K562 (cell line): ENCODE data around the gene E2F3. TPM values are rescaled to one million over a fixed set of nuclear protein-coding genes. Genes with fewer than 3 reads are reported as not detected.

Experiments used
- ATAC-seq: fragments of 200-7000 bp; cut with Tn5 transposase; 3 replicates; pipeline ENCODE4 v1.9.1; 2020; ENCODE audit warnings: moderate library complexity
- BruUV-seq: library from RNA; stranded (reverse); fragments of 400-500 nt; replicated peaks from 2 replicates; lab custom pipeline; 2021; lab: Mats Ljungman, UMichigan
- CTCF ChIA-PET: fragments of 300-600 bp; formaldehyde crosslinking; extraction: SDS; loops from one replicate; lab custom pipeline; 2021; ENCODE audit warnings: low intra/inter-chr PET ratio; lab: Yijun Ruan, JAX
- POLR2A ChIA-PET: fragments of 300-600, 350-650 bp; sonication (Branson Sonifier 250); formaldehyde crosslinking; extraction: SDS; loops from one replicate; lab custom pipeline; 2021; ENCODE audit warnings: antibody characterized with exemption, inconsistent platforms; lab: Yijun Ruan, JAX
- DNase-seq, 4 experiments: peaks; one replicate each; pipeline versions ENCODE4 v3.0.0 to v3.0.0-alpha.2; 2011 to 2018; ENCODE audit warnings: low spot score in 3 of 4, mixed read lengths in 3 of 4; ENCODE audit errors: extremely low read depth in 1 of 4
- FAIRE-seq: peaks from 2 replicates; lab custom pipeline; 2011; peaks lifted over from hg19 to GRCh38; lab: Jason Lieb, UNC
- H2AFZ ChIP-seq: 2 replicates; pipeline ENCODE4 v1.6.0; 2011; ENCODE audit warnings: low read depth, low read length, control low read depth, inconsistent platforms
- H3K27ac ChIP-seq: fragments of 200-600 bp; 3 replicates; pipeline ENCODE4 v1.8.0; 2011; ENCODE audit warnings: low read depth, mild to moderate bottlenecking, control low read depth, inconsistent platforms, low read length, moderate library complexity, mixed read lengths; ENCODE audit errors: extremely low read depth
- H3K27me3 ChIP-seq, 2 experiments: fragments of 300-600 bp in 1 of 2; 2 replicates in 1 of 2; 3 replicates in 1 of 2; pipeline versions ENCODE4 v1.6.0 to v1.8.0; 2011; ENCODE audit warnings: inconsistent platforms in 2 of 2, low read length in 2 of 2, mild to moderate bottlenecking in 1 of 2, mixed read lengths in 1 of 2, moderate library complexity in 1 of 2; ENCODE audit not compliant: control insufficient read depth in 2 of 2, insufficient read depth in 2 of 2
- H3K36me3 ChIP-seq: fragments of 300-600 bp; 3 replicates; pipeline ENCODE4 v1.8.0; 2011; ENCODE audit warnings: mild to moderate bottlenecking, low read length, inconsistent platforms; ENCODE audit not compliant: control insufficient read depth, insufficient read depth
- H3K4me1 ChIP-seq, 2 experiments: fragments of 200-600 bp in 1 of 2; replicated peaks in 1 of 2; 2 replicates in 1 of 2; 3 replicates in 1 of 2; pipeline versions ENCODE4 v1.5.1 to v1.8.0; 2011; ENCODE audit warnings: inconsistent platforms in 2 of 2, low read length in 2 of 2, mild to moderate bottlenecking in 1 of 2, mixed read lengths in 1 of 2, moderate library complexity in 1 of 2; ENCODE audit not compliant: control insufficient read depth in 2 of 2, insufficient read depth in 2 of 2
- H3K4me2 ChIP-seq: 2 replicates; pipeline ENCODE4 v1.6.1; 2011; ENCODE audit warnings: low read length, control low read depth, inconsistent platforms, mixed read lengths; ENCODE audit not compliant: insufficient read depth
- H3K4me3 ChIP-seq: fragments of 200-600 bp; sonication (generic), shearing (Covaris generic); 2 replicates; pipeline ENCODE4 v1.5.1; 2016; ENCODE audit warnings: control low read depth, inconsistent platforms
- H3K79me2 ChIP-seq: fragments of 200-600 bp; 3 replicates; pipeline ENCODE4 v1.8.0; 2011; ENCODE audit warnings: low read length, inconsistent platforms; ENCODE audit not compliant: control insufficient read depth, insufficient read depth
- H3K9ac ChIP-seq, 2 experiments: 2 replicates each; pipeline versions ENCODE4 v1.6.0 to v1.6.1; 2011; ENCODE audit warnings: low read depth in 2 of 2, low read length in 2 of 2, control low read depth in 1 of 2, inconsistent platforms in 1 of 2, mild to moderate bottlenecking in 1 of 2, mixed read lengths in 1 of 2; ENCODE audit not compliant: insufficient read depth in 1 of 2
- H3K9me1 ChIP-seq: one replicate; pipeline ENCODE4 v1.6.0; 2011; ENCODE audit warnings: inconsistent platforms, mild to moderate bottlenecking, low read length, moderate library complexity; ENCODE audit not compliant: control insufficient read depth, insufficient read depth
- H3K9me3 ChIP-seq: replicated peaks from 2 replicates; pipeline ENCODE4 v1.5.1; 2011; ENCODE audit warnings: low read depth, low read length, inconsistent platforms; ENCODE audit not compliant: control insufficient read depth, insufficient read depth
- H4K20me1 ChIP-seq: replicated peaks from 2 replicates; pipeline ENCODE4 v1.6.1; 2011; ENCODE audit warnings: low read length, inconsistent platforms, mixed read lengths; ENCODE audit not compliant: control insufficient read depth, insufficient read depth
- BRD4 ChIP-seq: fragments of 200-600 bp; sonication (generic); IDR thresholded peaks from 2 replicates; pipeline ENCODE4 v1.6.1; 2017; ENCODE audit warnings: inconsistent platforms
- FOXP4 ChIP-seq: sonication (generic); formaldehyde crosslinking; IDR thresholded peaks from 2 replicates; pipeline ENCODE4 v1.8.0; 2022; ENCODE audit warnings: mild to moderate bottlenecking, missing genetic modification reagents, borderline replicate concordance
- KHSRP ChIP-seq: fragments of 450-650 bp; IDR thresholded peaks from 2 replicates; pipeline ENCODE4 v1.6.1; 2017
- NBN ChIP-seq: fragments of 450-650 bp; IDR thresholded peaks from 2 replicates; pipeline ENCODE4 v1.6.1; 2016; ENCODE audit warnings: low read depth, mild to moderate bottlenecking
- NR2C1 ChIP-seq, 2 experiments: fragments of 450-650 bp; IDR thresholded peaks; 2 replicates each; pipeline ENCODE4 v1.6.1; 2017; ENCODE audit warnings: mild to moderate bottlenecking in 2 of 2, antibody characterized with exemption in 1 of 2, inconsistent platforms in 1 of 2, missing compliant biosample characterization in 1 of 2, missing genetic modification characterization in 1 of 2
- NR2F6 ChIP-seq: fragments of 450-650 bp; formaldehyde crosslinking; IDR thresholded peaks from 2 replicates; pipeline ENCODE4 v1.4.0; 2020; ENCODE audit warnings: mild to moderate bottlenecking
- SP2 ChIP-seq: IDR thresholded peaks from 2 replicates; pipeline ENCODE4 v1.6.1; 2011; ENCODE audit warnings: mild to moderate bottlenecking, low read depth, low read length, moderate library complexity; ENCODE audit not compliant: poor library complexity, severe bottlenecking; ENCODE audit errors: extremely low read depth
- ZBTB8A ChIP-seq: fragments of 450-650 bp; IDR thresholded peaks from 2 replicates; pipeline ENCODE4 v1.6.1; 2018; ENCODE audit warnings: mild to moderate bottlenecking, moderate library complexity; ENCODE audit not compliant: partially characterized antibody
- ZFX ChIP-seq: sonication (generic); formaldehyde crosslinking; IDR thresholded peaks from 2 replicates; pipeline ENCODE4 v1.8.0; 2022; ENCODE audit warnings: mild to moderate bottlenecking, missing genetic modification reagents, moderate library complexity
- WGBS: fragments of 100-300 bp; shearing (Covaris generic); methylation state at CpG from one replicate; pipeline ENCODE4 v1.1.6; 2016; ENCODE audit warnings: low coverage, mixed read lengths; ENCODE audit not compliant: insufficient coverage; ENCODE audit errors: missing lambda C conversion rate; 5-methylcytosine and 5-hydroxymethylcytosine counted together
- in situ Hi-C: fragments of 300-500 bp; cut with MboI; formaldehyde crosslinking; loops from 4 replicates; pipeline ENCODE4 v1.15.0; 2018; ENCODE audit warnings: inconsistent platforms, mixed read lengths
- intact Hi-C: fragments of 100-400 bp; cut with micrococcal nuclease; formaldehyde crosslinking; loops from 2 replicates; pipeline ENCODE4 v1.14.2; 2022
- polyA plus RNA-seq, 8 experiments: library from polyadenylated mRNA; depleted of rRNA in 4 of 8; stranded (reverse) in 5 of 8; unstranded in 3 of 8; fragments of >200 nt; fragmentation: Nextera tagmentation in 2 of 8; fragmentation: Illumina TruSeq in 1 of 8; extraction: Ambion mirVana in 2 of 8; extraction: Trizol in 1 of 8; gene quantifications; 2 replicates each; pipeline versions ENCODE4 v1.2.1 to v1.2.3, GENCODE V29; 2011 to 2014; ENCODE audit warnings: inconsistent platforms in 1 of 8, missing spikeins in 1 of 8
- total RNA-seq, 7 experiments: library from RNA; depleted of rRNA in 6 of 7; stranded (reverse); fragments of >200 nt in 6 of 7; fragmentation: Illumina TruSeq in 2 of 7; extraction: Trizol in 2 of 7; gene quantifications; 2 replicates each; pipeline versions ENCODE4 v1.2.1 to v1.2.3, GENCODE V29; 2011 to 2021; ENCODE audit warnings: low replicate concordance in 1 of 7
- TF ChIP-seq, protein P1 (sequence below): fragments of 250-450 bp; sonication (Bioruptor Pico); IDR thresholded peaks from 2 replicates; pipeline ENCODE4 v1.4.0; 2020
- TF ChIP-seq, protein P2 (sequence below): fragments of 250-450 bp; sonication (Bioruptor Pico); IDR thresholded peaks from 2 replicates; pipeline ENCODE4 v1.5.0; 2021; ENCODE audit warnings: mild to moderate bottlenecking, moderate library complexity
- TF ChIP-seq, protein P3 (sequence below): sonication (generic); formaldehyde crosslinking; IDR thresholded peaks from 2 replicates; pipeline ENCODE4 v1.8.0; 2022; ENCODE audit warnings: mild to moderate bottlenecking, low read depth, missing genetic modification reagents

E2F3 gene
- total and polyA plus RNA-seq, 9 of the 15 experiments (the other 6 are each of a cell fraction or from before 2014, with no cell fraction given) = 11.1 to 44.7 (median 27.2) TPM

GRCh38 chr6:20354366-20354765, 47.3 kb upstream of the E2F3 start:
- no peak for DNase-seq
- Histone ChIP-seq H3K9me1 (no peaks in the 10 kb centered on the region), H3K9ac (no peak overlapping the region), H2AFZ (no peak overlapping the region), H3K4me1 (peaks cover 0 to 9% of the 10 kb centered on the region in 2 experiments; a peak in 2 of 5 replicates), H3K27me3 (no peaks in the 10 kb centered on the region), H3K79me2 (no peaks in the 10 kb centered on the region), H3K9me3 (peaks cover 9% of the 10 kb centered on the region), H4K20me1 (no peaks in the 10 kb centered on the region), H3K4me3 (no peak overlapping the region), H3K27ac (no peak overlapping the region), H3K4me2 (no peak overlapping the region), H3K36me3 (no peaks in the 10 kb centered on the region)
- intact Hi-C loops = no loop called here
- no peak for ATAC-seq
- 15% methylated on average over 3 of the region's 3 CpGs for WGBS
- in situ Hi-C loops = no loop called here
- BruUV-seq = no TSS peak
- ChIA-PET POLR2A (no interaction called here), CTCF (no interaction called here)
- FAIRE-seq = no peak
- TF ChIP-seq BRD4 (no peak), NBN (no peak), FOXP4 (CRISPR knock-in tag) (no peak), NR2C1 (IDR thresholded peaks at IDR 0.05) (no peak), NR2C1 (tag; IDR thresholded peaks at IDR 0.05) (no peak), SP2 (no peak), ZFX (CRISPR knock-in tag) (no peak), NR2F6 (CRISPR knock-in tag) (no peak), KHSRP (no peak), ZBTB8A (no peak)
- TF ChIP-seq, protein P1, sequence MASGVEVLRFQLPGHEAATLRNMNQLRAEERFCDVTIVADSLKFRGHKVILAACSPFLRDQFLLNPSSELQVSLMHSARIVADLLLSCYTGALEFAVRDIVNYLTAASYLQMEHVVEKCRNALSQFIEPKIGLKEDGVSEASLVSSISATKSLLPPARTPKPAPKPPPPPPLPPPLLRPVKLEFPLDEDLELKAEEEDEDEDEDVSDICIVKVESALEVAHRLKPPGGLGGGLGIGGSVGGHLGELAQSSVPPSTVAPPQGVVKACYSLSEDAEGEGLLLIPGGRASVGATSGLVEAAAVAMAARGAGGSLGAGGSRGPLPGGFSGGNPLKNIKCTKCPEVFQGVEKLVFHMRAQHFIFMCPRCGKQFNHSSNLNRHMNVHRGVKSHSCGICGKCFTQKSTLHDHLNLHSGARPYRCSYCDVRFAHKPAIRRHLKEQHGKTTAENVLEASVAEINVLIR (CRISPR knock-in tag) = no peak
- TF ChIP-seq, protein P2, sequence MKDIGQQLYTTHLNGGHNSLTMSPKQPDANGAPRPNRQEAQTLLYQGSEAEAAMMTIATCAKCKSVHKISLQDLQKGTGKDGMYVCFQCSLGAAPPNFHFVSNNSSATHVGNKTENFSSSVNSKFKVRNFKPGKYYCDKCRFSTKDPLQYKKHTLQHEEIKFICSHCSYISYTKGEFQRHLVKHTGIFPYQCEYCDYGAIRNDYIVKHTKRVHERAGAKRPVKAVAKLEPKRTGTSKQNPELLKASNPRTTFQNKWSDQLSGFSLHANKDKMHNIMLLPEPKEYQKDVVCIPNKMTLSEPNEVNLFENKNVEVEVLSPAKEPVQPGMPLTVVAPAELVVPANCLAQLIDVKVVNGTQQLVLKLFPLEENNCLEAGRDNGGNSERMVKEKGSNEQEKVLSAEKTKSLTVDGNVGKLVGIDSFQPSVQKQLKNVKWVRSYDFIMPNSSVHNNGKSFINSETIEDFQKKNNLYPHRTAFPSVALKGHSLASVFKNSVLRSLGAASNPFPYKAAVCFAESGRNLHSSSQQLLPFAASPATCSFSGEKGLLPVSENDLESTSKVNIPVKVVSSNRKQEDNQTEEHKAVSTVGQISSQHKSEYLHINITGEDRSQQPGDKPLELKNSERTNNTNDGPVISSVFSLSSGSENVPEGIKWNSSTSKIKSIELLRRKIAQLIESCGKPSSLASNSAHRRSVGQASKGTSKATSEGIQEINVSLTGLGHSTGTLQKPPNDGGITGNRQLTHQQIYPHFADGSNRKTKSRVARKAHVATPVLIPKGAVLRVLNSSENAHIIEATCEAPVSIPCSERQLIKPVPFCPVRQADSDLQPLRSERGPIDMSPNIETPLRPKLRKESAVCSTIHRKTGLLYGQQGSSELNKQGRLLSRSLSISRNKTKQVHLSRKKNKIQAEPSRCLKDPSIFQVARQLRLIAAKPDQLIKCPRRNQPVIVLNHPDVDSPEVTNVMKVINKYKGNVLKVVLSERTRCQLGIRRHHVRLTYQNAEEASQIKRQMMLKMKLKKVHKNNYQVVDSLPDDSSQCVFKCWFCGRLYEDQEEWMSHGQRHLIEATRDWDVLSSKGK (CRISPR knock-in tag) = no peak
- TF ChIP-seq, protein P3, sequence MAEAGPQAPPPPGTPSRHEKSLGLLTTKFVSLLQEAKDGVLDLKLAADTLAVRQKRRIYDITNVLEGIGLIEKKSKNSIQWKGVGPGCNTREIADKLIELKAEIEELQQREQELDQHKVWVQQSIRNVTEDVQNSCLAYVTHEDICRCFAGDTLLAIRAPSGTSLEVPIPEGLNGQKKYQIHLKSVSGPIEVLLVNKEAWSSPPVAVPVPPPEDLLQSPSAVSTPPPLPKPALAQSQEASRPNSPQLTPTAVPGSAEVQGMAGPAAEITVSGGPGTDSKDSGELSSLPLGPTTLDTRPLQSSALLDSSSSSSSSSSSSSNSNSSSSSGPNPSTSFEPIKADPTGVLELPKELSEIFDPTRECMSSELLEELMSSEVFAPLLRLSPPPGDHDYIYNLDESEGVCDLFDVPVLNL (CRISPR knock-in tag) = no peak
